ENCODE measurements around the gene EFL1.
"Not testable (repeated sequence)": the region's sequence is repeated elsewhere in the genome, so short reads cannot be mapped to it uniquely, and the experiment has no call there.

EFL1 gene

GRCh38 chr15:82197733-82198594 lies 64.6 kb downstream of the EFL1 start:
- no peaks in the 10 kb centered on the region for H3K9me3 ChIP-seq
- H3K27me3 ChIP-seq, result no peaks in the 10 kb centered on the region
- TF ChIP-seq, protein P1, sequence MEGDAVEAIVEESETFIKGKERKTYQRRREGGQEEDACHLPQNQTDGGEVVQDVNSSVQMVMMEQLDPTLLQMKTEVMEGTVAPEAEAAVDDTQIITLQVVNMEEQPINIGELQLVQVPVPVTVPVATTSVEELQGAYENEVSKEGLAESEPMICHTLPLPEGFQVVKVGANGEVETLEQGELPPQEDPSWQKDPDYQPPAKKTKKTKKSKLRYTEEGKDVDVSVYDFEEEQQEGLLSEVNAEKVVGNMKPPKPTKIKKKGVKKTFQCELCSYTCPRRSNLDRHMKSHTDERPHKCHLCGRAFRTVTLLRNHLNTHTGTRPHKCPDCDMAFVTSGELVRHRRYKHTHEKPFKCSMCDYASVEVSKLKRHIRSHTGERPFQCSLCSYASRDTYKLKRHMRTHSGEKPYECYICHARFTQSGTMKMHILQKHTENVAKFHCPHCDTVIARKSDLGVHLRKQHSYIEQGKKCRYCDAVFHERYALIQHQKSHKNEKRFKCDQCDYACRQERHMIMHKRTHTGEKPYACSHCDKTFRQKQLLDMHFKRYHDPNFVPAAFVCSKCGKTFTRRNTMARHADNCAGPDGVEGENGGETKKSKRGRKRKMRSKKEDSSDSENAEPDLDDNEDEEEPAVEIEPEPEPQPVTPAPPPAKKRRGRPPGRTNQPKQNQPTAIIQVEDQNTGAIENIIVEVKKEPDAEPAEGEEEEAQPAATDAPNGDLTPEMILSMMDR (IDR thresholded peaks at IDR 0.05; ENCODE audit: low read depth, low read length), result peak; percentile 88
- DNase-seq, result peak; percentile 83
- H3K4me1 ChIP-seq, result no peaks in the 10 kb centered on the region; the same call in 1 of the 2 replicates
- H3K4me3 ChIP-seq (ENCODE audit: low read depth, low read length), result no peak overlapping the region
- no peaks in the 10 kb centered on the region for H3K36me3 ChIP-seq

DNA sequence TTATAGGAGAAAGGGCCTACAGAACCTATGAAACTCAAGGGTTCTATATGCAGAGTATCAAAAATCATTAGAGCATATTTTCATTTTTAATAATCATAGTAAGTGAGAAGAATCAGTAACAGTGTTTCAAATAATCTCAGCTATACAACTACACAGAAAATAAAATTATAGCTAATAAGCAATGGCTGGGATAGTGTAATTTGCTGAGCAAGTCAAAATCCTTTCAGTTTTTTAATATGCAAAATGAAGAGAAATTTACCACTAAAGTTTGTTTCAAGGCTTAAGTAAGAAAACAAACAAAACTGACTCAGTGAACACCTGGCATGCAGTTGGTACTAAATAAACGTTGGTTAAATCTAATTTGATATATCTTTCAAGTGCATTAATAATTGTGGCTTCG lies 66.2 kb downstream of the EFL1 start:
- no peak for DNase-seq
- Histone ChIP-seq H3K27me3 (no peaks in the 10 kb centered on the region), H3K9me3 (no peaks in the 10 kb centered on the region), H3K4me1 (peaks cover 4% of the 10 kb centered on the region), H3K4me3 (ENCODE audit: low read depth, low read length) (no peak overlapping the region), H3K36me3 (no peaks in the 10 kb centered on the region)
- TF ChIP-seq, protein P1 (IDR thresholded peaks at IDR 0.05; ENCODE audit: low read depth, low read length), result no peak

DNA sequence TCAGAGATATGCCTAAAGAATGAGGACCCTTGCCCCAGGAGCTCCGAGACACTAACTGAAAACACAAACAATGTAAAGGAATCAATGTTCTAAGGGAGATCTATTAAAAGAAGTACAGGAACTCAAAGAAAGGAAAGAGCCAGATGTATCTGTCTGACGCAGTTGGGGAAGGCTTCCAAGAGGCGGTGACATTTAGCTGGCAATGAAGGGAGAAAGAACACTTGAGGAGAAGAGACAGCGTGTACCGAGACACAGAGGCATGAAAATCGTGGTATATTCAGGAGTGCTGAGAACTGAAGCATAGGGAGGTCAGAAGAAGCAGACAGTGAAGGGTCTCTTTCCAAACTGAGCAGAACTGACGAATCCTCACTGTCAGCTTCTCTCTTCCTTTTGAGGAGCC lies 66.7 kb downstream of the EFL1 start:
- not testable (repeated sequence) for H3K36me3 ChIP-seq; H3K4me1 ChIP-seq; H3K9me3 ChIP-seq; DNase-seq; H3K4me3 ChIP-seq (ENCODE audit: low read depth, low read length); H3K27me3 ChIP-seq

DNA sequence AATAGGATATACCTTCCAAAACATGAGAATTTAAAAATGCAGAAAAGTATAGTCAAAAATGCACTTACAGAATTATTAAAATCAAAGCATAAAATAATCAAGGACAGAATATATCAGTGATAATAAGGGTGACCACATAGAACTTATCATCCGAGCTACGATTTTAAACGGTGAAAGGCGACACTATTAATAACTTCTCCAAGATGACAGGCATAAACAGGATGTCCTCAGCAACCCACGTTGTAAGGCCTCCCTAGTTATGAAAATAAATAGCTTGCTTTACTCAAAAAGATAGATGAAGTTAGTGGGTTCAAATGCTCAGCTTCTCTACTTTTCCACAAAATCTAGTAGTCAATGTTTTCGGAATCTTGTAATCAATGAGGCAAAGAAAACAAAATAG lies 68.0 kb downstream of the EFL1 start:
- DNase-seq; H3K4me3 ChIP-seq (ENCODE audit: low read depth, low read length); H3K9me3 ChIP-seq; H3K4me1 ChIP-seq; H3K27me3 ChIP-seq; H3K36me3 ChIP-seq: not testable (repeated sequence)

DNA sequence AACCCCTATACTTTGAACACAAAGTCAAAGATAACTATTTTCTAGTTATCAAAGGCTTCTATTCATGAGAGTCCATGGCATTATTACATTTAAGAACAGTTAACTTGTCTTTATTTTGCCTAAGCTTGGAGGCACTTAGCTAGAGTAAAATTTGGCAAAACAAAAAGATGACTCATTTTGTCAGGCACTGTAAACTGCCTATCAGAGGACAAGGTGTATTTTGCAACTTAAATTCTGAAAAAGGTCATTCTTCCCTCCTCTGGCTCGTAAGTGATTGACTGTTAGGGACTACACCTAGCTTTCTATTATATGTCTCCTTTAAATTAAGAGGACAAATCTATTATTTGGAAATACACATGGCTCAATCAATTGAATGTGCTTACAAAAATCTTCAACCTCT lies 69.1 kb downstream of the EFL1 start:
- not testable (repeated sequence) for H3K4me1 ChIP-seq; H3K9me3 ChIP-seq; H3K36me3 ChIP-seq; DNase-seq; H3K27me3 ChIP-seq; H3K4me3 ChIP-seq (ENCODE audit: low read depth, low read length)

GRCh38 chr15:82192394-82192793 lies 70.1 kb downstream of the EFL1 start:
- H3K4me3 ChIP-seq (ENCODE audit: low read depth, low read length); H3K27me3 ChIP-seq; H3K36me3 ChIP-seq; H3K9me3 ChIP-seq; DNase-seq; H3K4me1 ChIP-seq: not testable (repeated sequence)

GRCh38 chr15:82186719-82187406 lies 75.7 kb downstream of the EFL1 start:
- H3K9me3 ChIP-seq, result no peaks in the 10 kb centered on the region

DNA sequence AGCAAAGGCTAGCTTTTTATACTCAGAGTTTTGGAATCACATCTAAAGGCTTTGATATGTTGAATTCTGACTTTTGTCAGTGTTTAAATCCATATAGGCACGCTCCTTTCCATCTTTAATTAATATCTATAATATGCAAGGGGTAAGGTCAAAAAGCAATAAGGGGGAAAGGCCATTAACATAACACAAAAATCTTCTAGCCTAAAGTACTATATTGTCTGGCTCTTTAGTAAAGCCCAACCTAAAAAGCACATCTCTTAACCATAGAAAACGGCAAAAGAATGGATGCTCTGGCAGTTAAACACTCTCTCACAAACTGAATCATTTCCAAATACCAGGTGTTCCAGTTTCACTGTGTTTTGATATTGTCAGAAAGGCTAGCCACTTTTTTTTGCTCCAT lies 76.4 kb downstream of the EFL1 start:
- Histone ChIP-seq H3K9me3 (no peaks in the 10 kb centered on the region), H3K27me3 (no peaks in the 10 kb centered on the region), H3K4me3 (ENCODE audit: low read depth, low read length) (no peak overlapping the region), H3K36me3 (no peaks in the 10 kb centered on the region), H3K4me1 (0 out of 2 replicates have a peak, but pooled peaks cover 4% of the 10 kb centered on the region)
- TF ChIP-seq, protein P1 (IDR thresholded peaks at IDR 0.05; ENCODE audit: low read depth, low read length), result no peak
- DNase-seq, result no peak

More at GRCh38 chr15:82186719-82187406, 75.7 kb downstream of the EFL1 start:
- TF ChIP-seq, protein P1 (IDR thresholded peaks at IDR 0.05; ENCODE audit: low read depth, low read length), result no peak
- no peak overlapping the region for H3K4me3 ChIP-seq (ENCODE audit: low read depth, low read length)
- H3K27me3 ChIP-seq, result no peaks in the 10 kb centered on the region
- no peaks in the 10 kb centered on the region for H3K36me3 ChIP-seq
- DNase-seq, result no peak
- H3K4me1 ChIP-seq, result peaks cover 6% of the 10 kb centered on the region

Data from BE2C (cell line).